ENCODE data around the gene TRABD2B. TPM values are rescaled to one million over a fixed set of nuclear protein-coding genes. Genes with fewer than 3 reads are reported as not detected.

The TRABD2B gene
- total and polyA plus RNA-seq, 2 donors from 2014 or later, result 19.8 to 62.0 TPM

GRCh38 chr1:47824716-47825115 is 172.5 kb downstream of the TRABD2B start:
- Histone ChIP-seq H3K27ac (ENCODE audit: low read depth in 2 of 2, low read length in 2 of 2) (no peak overlapping the region), H3K4me1 (ENCODE audit: control insufficient read depth in 2 of 3, insufficient read depth in 2 of 3, low read depth in 1 of 3, low read length in 3 of 3) (peaks cover 3 to 7% (median 5%) of the 10 kb centered on the region in 3 donors), H3K9me3 (ENCODE audit: control insufficient read depth in 2 of 3, insufficient read depth in 1 of 3, low read length in 3 of 3) (no peaks in the 10 kb centered on the region), H3K36me3 (ENCODE audit: control insufficient read depth in 2 of 3, insufficient read depth in 3 of 3, low read length in 3 of 3) (no peaks in the 10 kb centered on the region), H3K27me3 (ENCODE audit: control insufficient read depth, insufficient read depth, low read length) (no peaks in the 10 kb centered on the region), H3K9ac (ENCODE audit: low read length in 3 of 3) (no peak overlapping the region), H3K4me3 (ENCODE audit: low read length in 3 of 3) (no peak overlapping the region)
- intact Hi-C loops (cut with DNase I), result no loop called here
- TF ChIP-seq, protein P1, sequence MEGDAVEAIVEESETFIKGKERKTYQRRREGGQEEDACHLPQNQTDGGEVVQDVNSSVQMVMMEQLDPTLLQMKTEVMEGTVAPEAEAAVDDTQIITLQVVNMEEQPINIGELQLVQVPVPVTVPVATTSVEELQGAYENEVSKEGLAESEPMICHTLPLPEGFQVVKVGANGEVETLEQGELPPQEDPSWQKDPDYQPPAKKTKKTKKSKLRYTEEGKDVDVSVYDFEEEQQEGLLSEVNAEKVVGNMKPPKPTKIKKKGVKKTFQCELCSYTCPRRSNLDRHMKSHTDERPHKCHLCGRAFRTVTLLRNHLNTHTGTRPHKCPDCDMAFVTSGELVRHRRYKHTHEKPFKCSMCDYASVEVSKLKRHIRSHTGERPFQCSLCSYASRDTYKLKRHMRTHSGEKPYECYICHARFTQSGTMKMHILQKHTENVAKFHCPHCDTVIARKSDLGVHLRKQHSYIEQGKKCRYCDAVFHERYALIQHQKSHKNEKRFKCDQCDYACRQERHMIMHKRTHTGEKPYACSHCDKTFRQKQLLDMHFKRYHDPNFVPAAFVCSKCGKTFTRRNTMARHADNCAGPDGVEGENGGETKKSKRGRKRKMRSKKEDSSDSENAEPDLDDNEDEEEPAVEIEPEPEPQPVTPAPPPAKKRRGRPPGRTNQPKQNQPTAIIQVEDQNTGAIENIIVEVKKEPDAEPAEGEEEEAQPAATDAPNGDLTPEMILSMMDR (IDR thresholded peaks at IDR 0.05; ENCODE audit: borderline replicate concordance, extremely low read depth, insufficient read depth), result no peak
- no peak for FAIRE-seq
- no peak for DNase-seq

DNA sequence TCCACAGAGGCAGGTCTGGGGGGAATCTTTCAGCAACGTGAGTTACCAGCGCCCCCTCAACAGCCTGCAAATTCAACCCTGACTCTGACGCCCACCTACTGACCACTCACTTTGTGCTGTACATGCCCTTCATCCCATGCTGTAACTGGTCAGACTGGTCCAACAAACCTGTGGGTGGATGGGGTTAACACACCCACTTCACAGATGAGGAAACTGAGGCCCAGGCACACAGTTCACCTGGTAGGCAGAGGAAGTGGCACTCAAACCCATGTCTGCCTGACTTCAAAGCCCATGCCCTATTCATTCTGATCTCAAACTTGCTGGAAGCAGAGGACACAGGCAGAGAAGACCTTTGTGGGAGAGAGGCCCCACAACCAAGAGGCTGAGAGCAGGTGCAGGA is 172.9 kb downstream of the TRABD2B start:
- TF ChIP-seq, protein P1 (IDR thresholded peaks at IDR 0.05; ENCODE audit: borderline replicate concordance, extremely low read depth, insufficient read depth), result no peak
- H3K36me3 ChIP-seq (ENCODE audit: control insufficient read depth in 2 of 3, insufficient read depth in 3 of 3, low read length in 3 of 3), result no peaks in the 10 kb centered on the region
- no peak overlapping the region for H3K4me3 ChIP-seq (ENCODE audit: low read length in 3 of 3)
- intact Hi-C loops (cut with DNase I), result no loop called here
- H3K9ac ChIP-seq (ENCODE audit: low read length in 3 of 3), result no peak overlapping the region
- H3K9me3 ChIP-seq (ENCODE audit: control insufficient read depth in 2 of 3, insufficient read depth in 1 of 3, low read length in 3 of 3), result no peaks in the 10 kb centered on the region
- no peaks in the 10 kb centered on the region for H3K27me3 ChIP-seq (ENCODE audit: control insufficient read depth, insufficient read depth, low read length)
- no peak overlapping the region for H3K27ac ChIP-seq (ENCODE audit: low read depth in 2 of 2, low read length in 2 of 2)
- FAIRE-seq, result no peak
- no peak for DNase-seq
- peaks cover 3 to 7% (median 5%) of the 10 kb centered on the region in 3 donors for H3K4me1 ChIP-seq (ENCODE audit: control insufficient read depth in 2 of 3, insufficient read depth in 2 of 3, low read depth in 1 of 3, low read length in 3 of 3)

GRCh38 chr1:47823040-47823808 is 174.0 kb downstream of the TRABD2B start:
- FAIRE-seq (no peak), DNase-seq (peak in 3 of 5 donors; percentile 48 to 67 (median 65))
- Histone ChIP-seq H3K27ac (ENCODE audit: low read depth in 2 of 2, low read length in 2 of 2) (no peak overlapping the region), H3K27me3 (ENCODE audit: control insufficient read depth, insufficient read depth, low read length) (no peaks in the 10 kb centered on the region), H3K9me3 (ENCODE audit: control insufficient read depth in 2 of 3, insufficient read depth in 1 of 3, low read length in 3 of 3) (no peaks in the 10 kb centered on the region), H3K9ac (ENCODE audit: low read length in 3 of 3) (no peak overlapping the region), H3K4me1 (ENCODE audit: control insufficient read depth in 2 of 3, insufficient read depth in 2 of 3, low read depth in 1 of 3, low read length in 3 of 3) (peaks cover 3 to 5% (median 3%) of the 10 kb centered on the region in 3 donors), H3K36me3 (ENCODE audit: control insufficient read depth in 2 of 3, insufficient read depth in 3 of 3, low read length in 3 of 3) (no peaks in the 10 kb centered on the region), H3K4me3 (ENCODE audit: low read length in 3 of 3) (no peak overlapping the region)
- TF ChIP-seq, protein P1 (IDR thresholded peaks at IDR 0.05; ENCODE audit: borderline replicate concordance, extremely low read depth, insufficient read depth), result no peak
- intact Hi-C loops (cut with DNase I), result no loop called here

Data from kidney (tissue), 14 donors.